CD4-positive, alpha-beta memory T cell (primary cell): ENCODE measurements around the gene KIAA1958. TPM values are rescaled to one million over a fixed set of nuclear protein-coding genes. Genes with fewer than 3 reads are reported as not detected.

Experiments used
- CTCF ChIA-PET: fragments of 350-600 bp; sonication (Branson Sonifier 250); formaldehyde crosslinking; loops from one replicate; lab custom pipeline; 2021; ENCODE audit warnings: inconsistent platforms; ENCODE audit not compliant: partially characterized antibody; lab: Charles Lee
- POLR2A ChIA-PET: fragments of 350-600 bp; sonication (Branson Sonifier 250); formaldehyde crosslinking; loops from one replicate; lab custom pipeline; 2021; ENCODE audit not compliant: partially characterized antibody; lab: Charles Lee
- DNase-seq, 5 donors: peaks; one replicate each; pipeline versions ENCODE4 v3.0.0 to v3.0.0-alpha.2; 2020 to 2022; ENCODE audit warnings: mixed read lengths in 1 of 5
- H3K27ac ChIP-seq: one replicate; pipeline ENCODE4 v1.7.0; 2013; ENCODE audit warnings: low read depth, low read length
- H3K27me3 ChIP-seq: 2 replicates; pipeline ENCODE4 v1.7.0; 2013; ENCODE audit warnings: mild to moderate bottlenecking, low read length, moderate library complexity; ENCODE audit not compliant: insufficient read depth
- H3K36me3 ChIP-seq: 2 replicates; pipeline ENCODE4 v1.7.0; 2013; ENCODE audit warnings: mild to moderate bottlenecking, low read length, moderate library complexity; ENCODE audit not compliant: insufficient read depth
- H3K4me1 ChIP-seq: 2 replicates; pipeline ENCODE4 v1.7.0; 2013; ENCODE audit warnings: mild to moderate bottlenecking, low read length, moderate library complexity; ENCODE audit not compliant: insufficient read depth
- H3K4me3 ChIP-seq, 2 donors: one replicate each; pipeline ENCODE4 v1.7.0; 2013; ENCODE audit warnings: low read length in 2 of 2, mild to moderate bottlenecking in 1 of 2
- H3K9me3 ChIP-seq, 2 donors: one replicate each; pipeline ENCODE4 v1.7.0; 2013; ENCODE audit warnings: low read length in 2 of 2, control low read depth in 1 of 2; ENCODE audit not compliant: control insufficient read depth in 1 of 2
- H3K27ac Mint-ChIP-seq, 7 donors: one replicate each; pipeline ENCODE4 v1.8.0; 2020 to 2021; ENCODE audit warnings: mixed read lengths in 7 of 7, mild to moderate bottlenecking in 6 of 7, inconsistent platforms in 3 of 7, moderate library complexity in 3 of 7
- H3K27me3 Mint-ChIP-seq, 2 donors: one replicate each; pipeline ENCODE4 v1.8.0; 2020 to 2021; ENCODE audit warnings: mixed read lengths in 2 of 2
- H3K36me3 Mint-ChIP-seq, 2 donors: one replicate each; pipeline ENCODE4 v1.8.0; 2020 to 2021; ENCODE audit warnings: mixed read lengths in 2 of 2, inconsistent platforms in 1 of 2, mild to moderate bottlenecking in 1 of 2
- H3K4me1 Mint-ChIP-seq, 4 donors: one replicate each; pipeline ENCODE4 v1.8.0; 2020 to 2021; ENCODE audit warnings: mixed read lengths in 4 of 4, mild to moderate bottlenecking in 1 of 4
- H3K4me3 Mint-ChIP-seq, 8 donors: one replicate each; pipeline ENCODE4 v1.8.0; 2020 to 2021; ENCODE audit warnings: mixed read lengths in 8 of 8, mild to moderate bottlenecking in 7 of 8, moderate library complexity in 6 of 8, inconsistent platforms in 3 of 8
- H3K9me3 Mint-ChIP-seq, 8 donors: one replicate each; pipeline ENCODE4 v1.8.0; 2020 to 2021; ENCODE audit warnings: mixed read lengths in 8 of 8, mild to moderate bottlenecking in 5 of 8, inconsistent platforms in 3 of 8, moderate library complexity in 1 of 8
- intact Hi-C: fragments of 100-400 bp; cut with micrococcal nuclease; formaldehyde crosslinking; loops from one replicate; pipeline ENCODE4 v1.15.1; 2023
- polyA plus RNA-seq, 2 donors: library from polyadenylated mRNA; unstranded; fragments of 300-500 nt; fragmentation: Illumina TruSeq; gene quantifications; one replicate each; pipeline ENCODE4 v1.2.3, GENCODE V29; 2021
- total RNA-seq, 2 experiments: library from RNA; stranded (reverse); gene quantifications; one replicate each; pipeline ENCODE4 v1.2.3, GENCODE V29; 2021

KIAA1958 gene
- total and polyA plus RNA-seq, 4 experiments from 2014 or later: 0.63 to 5.1 (median 2.8) TPM

DNA sequence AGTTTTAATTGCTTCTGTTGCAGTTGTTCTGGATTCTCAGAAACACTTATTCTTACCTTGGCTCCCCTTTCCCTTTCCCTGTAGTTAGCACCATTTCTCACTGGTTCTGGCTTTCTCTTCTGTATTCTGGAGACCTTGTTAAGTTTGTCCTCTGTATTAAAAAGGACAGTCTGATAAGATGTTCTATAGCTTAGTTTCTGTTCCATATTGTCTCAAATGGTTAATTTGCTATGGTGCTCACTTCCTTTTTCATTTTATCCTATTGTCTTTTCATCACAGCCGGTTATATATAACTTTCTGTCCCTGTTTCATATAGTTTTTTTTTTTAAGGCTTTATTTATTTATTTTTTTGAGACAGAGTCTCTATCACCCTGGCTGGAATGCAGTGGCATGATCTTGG is 41.4 kb upstream of the KIAA1958 start:
- no peaks in the 10 kb centered on the region for H3K9me3 ChIP-seq
- peak overlapping the region in 1 of 7 donors; percentile 5 for H3K27ac Mint-ChIP-seq
- no peaks in the 10 kb centered on the region for H3K4me1 ChIP-seq
- intact Hi-C loops: no loop called here
- no peak for DNase-seq
- no peak overlapping the region for H3K27ac ChIP-seq
- H3K4me3 ChIP-seq: no peak overlapping the region
- peaks cover 6 to 8% of the 10 kb centered on the region in 2 donors for H3K36me3 Mint-ChIP-seq
- H3K27me3 ChIP-seq: no peaks in the 10 kb centered on the region
- H3K4me1 Mint-ChIP-seq: peaks cover 0 to 2% (median 0%) of the 10 kb centered on the region in 4 donors
- ChIA-PET POLR2A (interaction anchor here (0.6 kb wide), 1 partner anchor 459 kb away, joined by 4 read pairs; no protein-coding TSS in a partner anchor), CTCF (interaction anchor here (1.1 to 4.5 kb wide), 6 partner anchors 9 to 348 kb away, joined by 3 to 44 read pairs (median 4); no protein-coding TSS in a partner anchor)
- H3K9me3 Mint-ChIP-seq: no peaks in the 10 kb centered on the region
- no peak overlapping the region for H3K4me3 Mint-ChIP-seq
- H3K27me3 Mint-ChIP-seq: no peaks in the 10 kb centered on the region
- H3K36me3 ChIP-seq: no peaks in the 10 kb centered on the region

DNA sequence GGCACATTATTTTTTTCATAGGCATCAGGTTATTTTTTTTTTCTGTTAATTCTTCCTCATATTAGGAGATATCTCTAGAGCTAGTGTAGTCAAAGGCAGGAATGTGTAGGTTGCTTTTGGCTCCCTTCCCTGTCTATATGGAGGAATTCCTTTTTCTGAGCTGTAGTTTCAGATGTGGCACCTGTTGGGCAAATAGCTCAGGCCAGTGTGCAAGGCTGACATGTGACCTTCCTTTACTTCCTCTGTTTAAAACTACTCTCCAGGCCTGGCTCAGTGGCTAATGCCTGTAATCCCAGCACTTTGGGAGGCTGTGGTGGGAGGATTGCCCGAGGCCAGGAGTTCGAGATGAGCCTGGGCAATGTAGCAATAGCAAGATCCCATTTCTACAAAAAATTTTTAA is 40.5 kb upstream of the KIAA1958 start:
- no peak overlapping the region for H3K27ac ChIP-seq

DNA sequence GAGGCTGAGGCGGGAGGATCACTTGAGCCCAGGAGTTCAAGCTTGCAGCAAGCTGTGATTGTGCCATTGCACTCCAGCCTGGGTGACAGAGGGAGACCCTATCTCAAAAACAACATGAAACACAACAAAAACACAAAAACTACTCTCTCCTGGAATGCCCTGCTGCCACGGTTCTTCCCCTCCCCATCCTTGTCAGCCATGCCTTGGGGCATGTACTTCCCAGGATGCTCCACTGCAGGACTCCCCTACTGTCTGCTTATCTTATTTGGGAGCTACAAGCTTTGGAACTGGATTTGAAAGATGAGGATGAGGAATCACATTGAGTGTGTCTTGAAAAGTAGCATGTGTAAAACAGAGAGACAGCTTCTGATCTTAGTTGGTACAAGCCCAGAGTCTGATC is 40.1 kb upstream of the KIAA1958 start:
- Histone ChIP-seq H3K27ac (no peak overlapping the region), H3K4me3 (no peak overlapping the region), H3K9me3 (no peaks in the 10 kb centered on the region), H3K4me1 (no peaks in the 10 kb centered on the region), H3K27me3 (no peaks in the 10 kb centered on the region), H3K36me3 (no peaks in the 10 kb centered on the region)
- no peak for DNase-seq
- no peaks in the 10 kb centered on the region for H3K9me3 Mint-ChIP-seq
- H3K27me3 Mint-ChIP-seq: no peaks in the 10 kb centered on the region
- intact Hi-C loops: no loop called here
- H3K4me1 Mint-ChIP-seq: peaks cover 0 to 2% (median 0%) of the 10 kb centered on the region in 4 donors
- peak overlapping the region in 3 of 7 donors; percentile 38 to 49 (median 43) for H3K27ac Mint-ChIP-seq
- H3K4me3 Mint-ChIP-seq: no peak overlapping the region
- POLR2A ChIA-PET: no interaction called here
- CTCF ChIA-PET: interaction anchor here (0.6 to 0.7 kb wide), 2 partner anchors 235 to 347 kb away, joined by 3 read pairs; no protein-coding TSS in a partner anchor
- peaks cover 0 to 4% of the 10 kb centered on the region in 2 donors for H3K36me3 Mint-ChIP-seq

More for the DNA sequence above, 40.5 kb upstream of the KIAA1958 start:
- no peak for DNase-seq
- H3K9me3 ChIP-seq: no peaks in the 10 kb centered on the region
- no peaks in the 10 kb centered on the region for H3K27me3 ChIP-seq
- no peaks in the 10 kb centered on the region for H3K27me3 Mint-ChIP-seq
- no peak overlapping the region for H3K4me3 Mint-ChIP-seq
- H3K27ac Mint-ChIP-seq: no peak overlapping the region
- CTCF ChIA-PET: interaction anchor here (0.6 to 4.5 kb wide), 2 partner anchors 235 to 347 kb away, joined by 3 to 44 read pairs; no protein-coding TSS in a partner anchor
- POLR2A ChIA-PET: no interaction called here
- H3K36me3 Mint-ChIP-seq: peaks cover 3 to 6% of the 10 kb centered on the region in 2 donors
- H3K4me1 Mint-ChIP-seq: peaks cover 0 to 2% (median 0%) of the 10 kb centered on the region in 4 donors
- H3K4me3 ChIP-seq: no peak overlapping the region
- no peaks in the 10 kb centered on the region for H3K9me3 Mint-ChIP-seq
- intact Hi-C loops: no loop called here
- H3K4me1 ChIP-seq: no peaks in the 10 kb centered on the region
- no peaks in the 10 kb centered on the region for H3K36me3 ChIP-seq

DNA sequence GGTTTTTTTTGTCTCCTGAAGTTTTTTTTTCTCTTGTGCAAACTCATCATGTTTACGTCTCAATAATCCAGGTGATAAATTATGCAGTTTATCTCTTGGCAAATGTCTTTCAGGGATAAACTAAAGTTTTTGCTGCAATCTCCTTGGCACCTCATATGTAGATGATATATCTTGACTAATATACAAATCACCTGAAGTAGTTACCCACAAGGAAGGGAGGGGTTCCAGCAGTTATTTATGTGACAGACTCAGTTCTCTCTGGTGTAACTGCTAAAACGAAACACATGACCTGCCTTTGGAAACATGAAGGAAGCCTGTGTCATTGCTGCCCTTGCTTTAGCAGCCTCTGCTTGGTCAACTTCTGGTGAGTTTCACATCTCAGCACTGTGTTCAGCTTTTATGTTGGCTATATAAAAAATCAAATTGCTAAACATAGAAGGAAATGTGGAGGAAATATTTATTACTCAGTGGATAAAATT is 39.3 kb upstream of the KIAA1958 start:
- Histone ChIP-seq H3K36me3 (no peaks in the 10 kb centered on the region), H3K27ac (no peak overlapping the region), H3K4me1 (no peaks in the 10 kb centered on the region), H3K9me3 (no peaks in the 10 kb centered on the region), H3K4me3 (no peak overlapping the region), H3K27me3 (no peaks in the 10 kb centered on the region)
- intact Hi-C loops: no loop called here
- Mint-ChIP-seq H3K36me3 (peaks cover 0 to 5% of the 10 kb centered on the region in 2 donors), H3K4me1 (peaks cover 0 to 2% (median 0%) of the 10 kb centered on the region in 4 donors), H3K4me3 (no peak overlapping the region), H3K9me3 (no peaks in the 10 kb centered on the region), H3K27me3 (no peaks in the 10 kb centered on the region), H3K27ac (no peak overlapping the region)
- POLR2A ChIA-PET: no interaction called here
- no peak for DNase-seq
- CTCF ChIA-PET: interaction anchor here (0.7 kb wide), 1 partner anchor 347 kb away, joined by 3 read pairs; no protein-coding TSS in a partner anchor

DNA sequence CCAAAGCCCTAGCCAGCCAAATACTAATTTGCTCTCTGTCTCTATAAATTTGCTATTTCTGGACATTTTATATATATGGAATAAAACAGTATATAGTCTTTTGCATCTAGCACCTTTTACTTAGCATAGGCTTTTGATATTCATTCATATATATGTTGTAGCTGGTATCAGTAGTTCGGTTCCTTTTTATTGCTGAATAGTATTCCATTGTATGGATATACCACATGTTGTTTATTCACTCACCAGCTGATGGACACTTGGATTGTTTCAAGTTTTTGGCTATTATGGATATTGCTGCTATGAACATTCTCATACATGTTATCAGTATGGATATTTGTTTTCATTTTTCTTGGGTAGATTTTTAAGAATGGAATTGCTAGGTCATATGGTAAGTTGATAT is 23.8 kb upstream of the KIAA1958 start:
- CTCF ChIA-PET: interaction anchor here (1.4 kb wide), 1 partner anchor 255 kb away, joined by 5 read pairs; the partner anchor contains the start of gene INIP
- Histone ChIP-seq H3K27me3 (no peaks in the 10 kb centered on the region), H3K4me3 (no peak overlapping the region), H3K4me1 (no peaks in the 10 kb centered on the region), H3K27ac (no peak overlapping the region), H3K36me3 (no peaks in the 10 kb centered on the region), H3K9me3 (no peaks in the 10 kb centered on the region)
- Mint-ChIP-seq H3K27ac (no peak overlapping the region), H3K4me3 (no peak overlapping the region), H3K27me3 (no peaks in the 10 kb centered on the region), H3K36me3 (peaks cover 30 to 49% of the 10 kb centered on the region in 2 donors), H3K9me3 (peaks cover 0 to 5% (median under 1%) of the 10 kb centered on the region in 8 donors), H3K4me1 (no peaks in the 10 kb centered on the region)
- POLR2A ChIA-PET: no interaction called here
- DNase-seq: no peak
- intact Hi-C loops: no loop called here

DNA sequence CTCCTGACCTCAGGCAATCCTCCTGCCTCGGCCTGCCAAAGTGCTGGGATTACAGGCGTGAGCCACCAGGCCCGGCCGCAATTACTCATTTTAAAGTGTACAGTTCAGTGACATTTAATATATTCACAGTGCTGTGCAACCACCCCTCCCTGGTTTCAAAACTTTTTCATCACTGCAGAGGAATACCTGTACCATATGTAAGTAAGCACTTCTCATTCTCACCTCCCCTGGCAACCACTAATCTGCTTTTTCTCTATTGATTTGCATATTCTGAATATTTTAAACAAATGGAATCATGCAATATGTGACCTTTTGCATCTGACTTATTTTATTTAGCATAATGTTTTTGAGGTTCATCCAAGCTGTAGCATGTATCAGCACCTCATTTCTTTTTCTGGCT is 21.3 kb upstream of the KIAA1958 start:
- peaks cover 0 to 5% (median under 1%) of the 10 kb centered on the region in 8 donors for H3K9me3 Mint-ChIP-seq

DNA sequence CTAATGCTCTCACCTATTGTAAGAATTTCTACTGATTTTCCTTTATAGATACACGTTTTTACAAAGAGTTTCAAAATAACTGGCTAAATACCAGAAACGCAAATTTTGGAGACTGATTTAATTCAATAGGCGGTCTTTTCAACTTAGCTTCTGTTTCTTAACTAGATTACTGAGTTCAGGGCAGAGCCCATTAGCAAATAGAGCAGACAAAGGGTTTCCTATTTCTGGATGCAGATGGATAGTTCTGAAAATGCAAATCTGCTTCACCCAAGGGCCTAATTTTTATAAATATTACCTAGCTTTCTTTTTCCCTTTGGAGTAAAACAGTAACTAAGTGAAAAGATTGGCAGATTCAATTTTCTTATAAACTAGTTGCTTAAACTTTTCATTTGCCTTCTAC is 13.6 kb upstream of the KIAA1958 start:
- H3K27ac Mint-ChIP-seq: no peak overlapping the region
- intact Hi-C loops: no loop called here
- H3K9me3 Mint-ChIP-seq: peaks cover 0 to 5% (median under 1%) of the 10 kb centered on the region in 8 donors
- Histone ChIP-seq H3K27me3 (no peaks in the 10 kb centered on the region), H3K4me1 (no peaks in the 10 kb centered on the region), H3K27ac (no peak overlapping the region), H3K36me3 (no peaks in the 10 kb centered on the region), H3K9me3 (no peaks in the 10 kb centered on the region), H3K4me3 (no peak overlapping the region)
- ChIA-PET CTCF (interaction anchor here (1.0 kb wide), 1 partner anchor 20 kb away, joined by 3 read pairs; no protein-coding TSS in a partner anchor), POLR2A (no interaction called here)
- H3K36me3 Mint-ChIP-seq: peaks cover 19 to 26% of the 10 kb centered on the region in 2 donors
- H3K4me3 Mint-ChIP-seq: no peak overlapping the region
- no peaks in the 10 kb centered on the region for H3K27me3 Mint-ChIP-seq
- H3K4me1 Mint-ChIP-seq: no peaks in the 10 kb centered on the region
- DNase-seq: no peak

More for the DNA sequence above, 21.3 kb upstream of the KIAA1958 start:
- no peaks in the 10 kb centered on the region for H3K9me3 ChIP-seq
- intact Hi-C loops: no loop called here
- Mint-ChIP-seq H3K4me3 (no peak overlapping the region), H3K36me3 (peaks cover 18 to 35% of the 10 kb centered on the region in 2 donors), H3K27ac (no peak overlapping the region), H3K27me3 (no peaks in the 10 kb centered on the region), H3K4me1 (no peaks in the 10 kb centered on the region)
- H3K4me1 ChIP-seq: no peaks in the 10 kb centered on the region
- ChIA-PET CTCF (no interaction called here), POLR2A (no interaction called here)
- no peaks in the 10 kb centered on the region for H3K36me3 ChIP-seq
- no peak overlapping the region for H3K27ac ChIP-seq
- H3K4me3 ChIP-seq: no peak overlapping the region
- DNase-seq: no peak
- no peaks in the 10 kb centered on the region for H3K27me3 ChIP-seq
